ENCODE data around the gene KCNT2.

DNA sequence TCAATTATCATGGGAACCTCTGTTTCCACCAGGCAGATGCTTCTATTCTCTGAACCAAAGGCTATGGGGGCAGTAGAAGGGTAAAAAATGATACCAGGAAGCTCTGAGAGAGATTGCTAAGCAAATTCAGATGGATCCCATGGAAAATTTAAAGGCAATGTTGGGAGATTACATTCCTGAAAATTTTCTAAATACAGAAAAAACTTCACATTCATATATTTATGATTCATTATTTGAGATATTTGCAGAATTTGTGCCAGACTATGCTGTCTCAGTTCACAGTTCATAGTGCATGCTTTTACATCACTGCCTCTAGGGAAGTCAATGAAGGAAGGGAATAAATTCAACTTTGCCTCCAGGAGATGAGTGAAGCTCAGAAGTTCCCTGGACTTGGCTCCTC is 57.5 kb downstream of the KCNT2 start:
- TF ChIP-seq, protein P1, sequence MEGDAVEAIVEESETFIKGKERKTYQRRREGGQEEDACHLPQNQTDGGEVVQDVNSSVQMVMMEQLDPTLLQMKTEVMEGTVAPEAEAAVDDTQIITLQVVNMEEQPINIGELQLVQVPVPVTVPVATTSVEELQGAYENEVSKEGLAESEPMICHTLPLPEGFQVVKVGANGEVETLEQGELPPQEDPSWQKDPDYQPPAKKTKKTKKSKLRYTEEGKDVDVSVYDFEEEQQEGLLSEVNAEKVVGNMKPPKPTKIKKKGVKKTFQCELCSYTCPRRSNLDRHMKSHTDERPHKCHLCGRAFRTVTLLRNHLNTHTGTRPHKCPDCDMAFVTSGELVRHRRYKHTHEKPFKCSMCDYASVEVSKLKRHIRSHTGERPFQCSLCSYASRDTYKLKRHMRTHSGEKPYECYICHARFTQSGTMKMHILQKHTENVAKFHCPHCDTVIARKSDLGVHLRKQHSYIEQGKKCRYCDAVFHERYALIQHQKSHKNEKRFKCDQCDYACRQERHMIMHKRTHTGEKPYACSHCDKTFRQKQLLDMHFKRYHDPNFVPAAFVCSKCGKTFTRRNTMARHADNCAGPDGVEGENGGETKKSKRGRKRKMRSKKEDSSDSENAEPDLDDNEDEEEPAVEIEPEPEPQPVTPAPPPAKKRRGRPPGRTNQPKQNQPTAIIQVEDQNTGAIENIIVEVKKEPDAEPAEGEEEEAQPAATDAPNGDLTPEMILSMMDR (IDR thresholded peaks at IDR 0.05; ENCODE audit: low read depth, low read length), result no peak
- no peak for TF ChIP-seq EZH2phosphoT487 (IDR thresholded peaks at IDR 0.05; ENCODE audit: low read depth)

All from OCI-LY3 (cell line).